Measurements from ENCODE around the gene ARHGAP32.

DNA sequence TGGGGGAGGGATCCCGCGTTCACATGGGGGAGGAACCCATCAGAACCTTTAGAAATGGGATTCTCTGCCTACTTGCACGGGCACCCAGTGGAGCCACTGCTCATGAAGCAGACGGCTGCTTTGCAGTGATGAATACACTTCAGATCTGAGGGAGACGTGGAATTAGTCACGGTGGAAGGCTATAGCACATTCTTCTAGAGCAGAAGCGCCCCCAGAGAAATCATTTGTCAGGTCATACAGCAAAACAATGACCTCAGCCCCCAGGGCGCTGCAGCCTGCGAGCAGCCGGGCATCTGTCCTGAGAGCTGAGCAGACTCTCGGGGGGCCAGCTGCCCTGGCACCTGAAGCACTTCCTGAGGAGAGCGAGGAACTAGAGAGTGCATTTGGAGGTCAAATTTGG lies 262.1 kb downstream of the ARHGAP32 start:
- no peak for TF ChIP-seq SIN3A (IDR thresholded peaks at IDR 0.05; ENCODE audit: borderline replicate concordance, insufficient read depth, low read length)
- TF ChIP-seq, protein P1, sequence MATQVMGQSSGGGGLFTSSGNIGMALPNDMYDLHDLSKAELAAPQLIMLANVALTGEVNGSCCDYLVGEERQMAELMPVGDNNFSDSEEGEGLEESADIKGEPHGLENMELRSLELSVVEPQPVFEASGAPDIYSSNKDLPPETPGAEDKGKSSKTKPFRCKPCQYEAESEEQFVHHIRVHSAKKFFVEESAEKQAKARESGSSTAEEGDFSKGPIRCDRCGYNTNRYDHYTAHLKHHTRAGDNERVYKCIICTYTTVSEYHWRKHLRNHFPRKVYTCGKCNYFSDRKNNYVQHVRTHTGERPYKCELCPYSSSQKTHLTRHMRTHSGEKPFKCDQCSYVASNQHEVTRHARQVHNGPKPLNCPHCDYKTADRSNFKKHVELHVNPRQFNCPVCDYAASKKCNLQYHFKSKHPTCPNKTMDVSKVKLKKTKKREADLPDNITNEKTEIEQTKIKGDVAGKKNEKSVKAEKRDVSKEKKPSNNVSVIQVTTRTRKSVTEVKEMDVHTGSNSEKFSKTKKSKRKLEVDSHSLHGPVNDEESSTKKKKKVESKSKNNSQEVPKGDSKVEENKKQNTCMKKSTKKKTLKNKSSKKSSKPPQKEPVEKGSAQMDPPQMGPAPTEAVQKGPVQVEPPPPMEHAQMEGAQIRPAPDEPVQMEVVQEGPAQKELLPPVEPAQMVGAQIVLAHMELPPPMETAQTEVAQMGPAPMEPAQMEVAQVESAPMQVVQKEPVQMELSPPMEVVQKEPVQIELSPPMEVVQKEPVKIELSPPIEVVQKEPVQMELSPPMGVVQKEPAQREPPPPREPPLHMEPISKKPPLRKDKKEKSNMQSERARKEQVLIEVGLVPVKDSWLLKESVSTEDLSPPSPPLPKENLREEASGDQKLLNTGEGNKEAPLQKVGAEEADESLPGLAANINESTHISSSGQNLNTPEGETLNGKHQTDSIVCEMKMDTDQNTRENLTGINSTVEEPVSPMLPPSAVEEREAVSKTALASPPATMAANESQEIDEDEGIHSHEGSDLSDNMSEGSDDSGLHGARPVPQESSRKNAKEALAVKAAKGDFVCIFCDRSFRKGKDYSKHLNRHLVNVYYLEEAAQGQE (IDR thresholded peaks at IDR 0.05; ENCODE audit: insufficient read depth in 1 of 2, low read depth in 2 of 2, low read length in 2 of 2): no peak
- TF ChIP-seq TAF1 (IDR thresholded peaks at IDR 0.05; ENCODE audit: borderline replicate concordance, insufficient read depth, low read length): no peak
- TF ChIP-seq POLR2AphosphoS5 (IDR thresholded peaks at IDR 0.05; ENCODE audit: low read depth, low read length): no peak

All from PFSK-1 (cell line).